Measurements from ENCODE around the gene KEL. TPM values are rescaled to one million over a fixed set of nuclear protein-coding genes. Genes with fewer than 3 reads are reported as not detected.

KEL gene
- total RNA-seq, 1 donor from 2014 or later: 0.64 TPM

GRCh38 chr7:143002898-143003297 is 40.7 kb upstream of the KEL start:
- Mint-ChIP-seq H3K36me3 (ENCODE audit: unreplicated experiment) (no peaks in the 10 kb centered on the region), H3K9me3 (ENCODE audit: unreplicated experiment) (no peaks in the 10 kb centered on the region), H3K4me1 (ENCODE audit: low read depth, unreplicated experiment) (peaks cover 1% of the 10 kb centered on the region), H3K4me3 (ENCODE audit: unreplicated experiment) (no peak overlapping the region), H3K27ac (ENCODE audit: unreplicated experiment) (no peak overlapping the region), H3K27me3 (ENCODE audit: unreplicated experiment) (peaks cover 4% of the 10 kb centered on the region)
- TF ChIP-seq, protein P1, sequence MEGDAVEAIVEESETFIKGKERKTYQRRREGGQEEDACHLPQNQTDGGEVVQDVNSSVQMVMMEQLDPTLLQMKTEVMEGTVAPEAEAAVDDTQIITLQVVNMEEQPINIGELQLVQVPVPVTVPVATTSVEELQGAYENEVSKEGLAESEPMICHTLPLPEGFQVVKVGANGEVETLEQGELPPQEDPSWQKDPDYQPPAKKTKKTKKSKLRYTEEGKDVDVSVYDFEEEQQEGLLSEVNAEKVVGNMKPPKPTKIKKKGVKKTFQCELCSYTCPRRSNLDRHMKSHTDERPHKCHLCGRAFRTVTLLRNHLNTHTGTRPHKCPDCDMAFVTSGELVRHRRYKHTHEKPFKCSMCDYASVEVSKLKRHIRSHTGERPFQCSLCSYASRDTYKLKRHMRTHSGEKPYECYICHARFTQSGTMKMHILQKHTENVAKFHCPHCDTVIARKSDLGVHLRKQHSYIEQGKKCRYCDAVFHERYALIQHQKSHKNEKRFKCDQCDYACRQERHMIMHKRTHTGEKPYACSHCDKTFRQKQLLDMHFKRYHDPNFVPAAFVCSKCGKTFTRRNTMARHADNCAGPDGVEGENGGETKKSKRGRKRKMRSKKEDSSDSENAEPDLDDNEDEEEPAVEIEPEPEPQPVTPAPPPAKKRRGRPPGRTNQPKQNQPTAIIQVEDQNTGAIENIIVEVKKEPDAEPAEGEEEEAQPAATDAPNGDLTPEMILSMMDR (IDR thresholded peaks at IDR 0.05; ENCODE audit: partially characterized antibody, unreplicated experiment): no peak
- DNase-seq: no peak

GRCh38 chr7:143002106-143002505 is 39.9 kb upstream of the KEL start:
- DNase-seq: no peak
- Mint-ChIP-seq H3K27ac (ENCODE audit: unreplicated experiment) (no peak overlapping the region), H3K4me3 (ENCODE audit: unreplicated experiment) (no peak overlapping the region), H3K36me3 (ENCODE audit: unreplicated experiment) (no peaks in the 10 kb centered on the region), H3K4me1 (ENCODE audit: low read depth, unreplicated experiment) (peaks cover 1% of the 10 kb centered on the region), H3K9me3 (ENCODE audit: unreplicated experiment) (no peaks in the 10 kb centered on the region), H3K27me3 (ENCODE audit: unreplicated experiment) (peaks cover 4% of the 10 kb centered on the region)
- TF ChIP-seq, protein P1 (IDR thresholded peaks at IDR 0.05; ENCODE audit: partially characterized antibody, unreplicated experiment): no peak

- TF ChIP-seq, protein P1 (IDR thresholded peaks at IDR 0.05; ENCODE audit: partially characterized antibody, unreplicated experiment): no peak
- H3K27me3 Mint-ChIP-seq (ENCODE audit: unreplicated experiment): peaks cover 4% of the 10 kb centered on the region
- DNase-seq: no peak
- peaks cover 1% of the 10 kb centered on the region for H3K4me1 Mint-ChIP-seq (ENCODE audit: low read depth, unreplicated experiment)
- no peaks in the 10 kb centered on the region for H3K36me3 Mint-ChIP-seq (ENCODE audit: unreplicated experiment)
- H3K4me3 Mint-ChIP-seq (ENCODE audit: unreplicated experiment): no peak overlapping the region
- H3K27ac Mint-ChIP-seq (ENCODE audit: unreplicated experiment): no peak overlapping the region
- no peaks in the 10 kb centered on the region for H3K9me3 Mint-ChIP-seq (ENCODE audit: unreplicated experiment)
Observed at GRCh38 chr7:143000648-143001047, 38.5 kb upstream of the KEL start.

GRCh38 chr7:142999793-143000192 is 37.6 kb upstream of the KEL start:
- Mint-ChIP-seq H3K27ac (ENCODE audit: unreplicated experiment) (no peak overlapping the region), H3K4me1 (ENCODE audit: low read depth, unreplicated experiment) (no peaks in the 10 kb centered on the region), H3K4me3 (ENCODE audit: unreplicated experiment) (no peak overlapping the region), H3K27me3 (ENCODE audit: unreplicated experiment) (peaks cover 3% of the 10 kb centered on the region), H3K36me3 (ENCODE audit: unreplicated experiment) (no peaks in the 10 kb centered on the region), H3K9me3 (ENCODE audit: unreplicated experiment) (no peaks in the 10 kb centered on the region)
- no peak for DNase-seq
- TF ChIP-seq, protein P1 (IDR thresholded peaks at IDR 0.05; ENCODE audit: partially characterized antibody, unreplicated experiment): no peak

DNA sequence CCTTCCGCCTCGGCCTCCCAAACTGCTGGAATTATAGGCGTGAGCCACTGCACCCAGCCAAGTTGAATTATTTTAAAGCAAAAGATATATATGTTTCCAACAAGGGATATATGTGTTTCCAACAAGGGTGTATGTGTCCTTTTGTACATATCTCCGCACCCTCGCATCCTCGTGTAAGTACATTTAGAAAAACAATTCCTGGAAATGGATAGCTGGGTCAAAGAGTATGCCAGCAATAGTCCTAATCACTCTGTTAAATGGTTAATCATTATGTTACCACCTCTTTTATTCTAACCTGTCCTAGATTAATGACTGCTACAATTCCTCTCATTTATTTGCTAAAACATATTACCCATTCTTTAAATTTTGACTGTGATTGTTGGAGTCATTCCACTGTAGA is 36.8 kb upstream of the KEL start:
- Mint-ChIP-seq H3K36me3 (ENCODE audit: unreplicated experiment) (no peaks in the 10 kb centered on the region), H3K4me1 (ENCODE audit: low read depth, unreplicated experiment) (no peaks in the 10 kb centered on the region), H3K27me3 (ENCODE audit: unreplicated experiment) (peaks cover 3% of the 10 kb centered on the region), H3K4me3 (ENCODE audit: unreplicated experiment) (no peak overlapping the region), H3K9me3 (ENCODE audit: unreplicated experiment) (no peaks in the 10 kb centered on the region), H3K27ac (ENCODE audit: unreplicated experiment) (no peak overlapping the region)
- DNase-seq: no peak
- TF ChIP-seq, protein P1 (IDR thresholded peaks at IDR 0.05; ENCODE audit: partially characterized antibody, unreplicated experiment): no peak
